Measurements from ENCODE around the gene TRAPPC11. TPM values are rescaled to one million over a fixed set of nuclear protein-coding genes. Genes with fewer than 3 reads are reported as not detected.

The TRAPPC11 gene
- total and polyA plus RNA-seq, 4 donors, result 7.6 to 27.9 (median 14.9) TPM

DNA sequence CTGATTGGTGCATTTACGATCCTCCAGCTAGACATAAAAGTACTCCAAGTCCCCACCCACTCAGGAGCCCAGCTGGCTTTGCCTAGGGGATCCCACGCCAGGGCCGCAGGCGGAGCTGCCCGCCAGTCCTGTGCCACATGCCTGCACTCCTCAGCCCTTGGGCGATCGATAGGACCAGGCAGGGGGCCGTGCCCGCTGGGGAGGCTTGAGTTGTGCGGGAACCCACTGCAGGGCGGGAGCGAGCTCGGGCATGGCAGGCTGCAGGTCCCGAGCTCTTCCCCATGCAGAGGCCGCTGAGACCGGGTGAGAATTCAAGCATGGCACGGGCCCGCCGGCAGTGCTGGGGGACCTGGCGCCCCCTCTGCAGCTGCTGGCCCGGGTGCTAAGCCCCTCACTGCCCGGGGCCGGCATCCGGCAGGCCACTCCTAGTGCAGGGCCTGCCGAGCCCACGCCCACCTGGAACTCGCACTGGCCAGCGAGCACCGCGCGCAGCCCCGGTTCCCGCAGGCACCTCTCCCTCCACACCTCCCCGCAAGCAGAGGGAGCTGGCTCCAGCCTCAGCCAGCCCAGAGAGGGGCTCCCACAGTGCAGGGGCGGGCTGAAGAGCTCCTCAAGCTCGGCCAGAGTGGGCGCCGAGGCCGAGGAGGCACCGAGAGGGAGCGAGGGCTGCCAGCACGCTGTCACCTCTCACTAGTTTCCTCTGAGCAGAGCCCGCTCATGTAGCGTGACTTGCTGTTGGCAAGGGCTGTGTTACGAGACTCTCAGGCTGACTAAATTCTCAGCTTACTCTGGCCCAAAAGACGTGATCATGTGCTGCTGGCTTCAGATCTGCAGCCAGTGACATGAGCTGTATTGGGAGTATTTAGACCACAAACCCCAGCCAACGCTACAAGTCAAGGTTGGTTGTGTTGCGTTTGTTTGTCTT, 87.5 kb downstream of the TRAPPC11 start:
- TF ChIP-seq EGR1 (IDR thresholded peaks at IDR 0.05; ENCODE audit: low read depth in 2 of 2) (no peak), FOXA2 (IDR thresholded peaks at IDR 0.05) (no peak), GABPA (IDR thresholded peaks at IDR 0.05 in 1 of 2, conservative IDR thresholded peaks at IDR 0.05 in 1 of 2) (no peak), RXRA (IDR thresholded peaks at IDR 0.05) (no peak), RAD21 (IDR thresholded peaks at IDR 0.05) (no peak), NR2F2 (IDR thresholded peaks at IDR 0.05) (no peak), ZBTB33 (IDR thresholded peaks at IDR 0.05) (no peak), YY1 (IDR thresholded peaks at IDR 0.05) (no peak), REST (IDR thresholded peaks at IDR 0.05) (no peak), ATF3 (IDR thresholded peaks at IDR 0.05) (no peak), JUND (IDR thresholded peaks at IDR 0.05) (no peak), TAF1 (conservative IDR thresholded peaks at IDR 0.05) (no peak), FOXA1 (IDR thresholded peaks at IDR 0.05) (no peak), HNF4G (IDR thresholded peaks at IDR 0.05) (no peak), MAX (IDR thresholded peaks at IDR 0.05) (no peak), HNF4A (conservative IDR thresholded peaks at IDR 0.05) (no peak), SP1 (IDR thresholded peaks at IDR 0.05) (no peak)
- TF ChIP-seq, protein P1, sequence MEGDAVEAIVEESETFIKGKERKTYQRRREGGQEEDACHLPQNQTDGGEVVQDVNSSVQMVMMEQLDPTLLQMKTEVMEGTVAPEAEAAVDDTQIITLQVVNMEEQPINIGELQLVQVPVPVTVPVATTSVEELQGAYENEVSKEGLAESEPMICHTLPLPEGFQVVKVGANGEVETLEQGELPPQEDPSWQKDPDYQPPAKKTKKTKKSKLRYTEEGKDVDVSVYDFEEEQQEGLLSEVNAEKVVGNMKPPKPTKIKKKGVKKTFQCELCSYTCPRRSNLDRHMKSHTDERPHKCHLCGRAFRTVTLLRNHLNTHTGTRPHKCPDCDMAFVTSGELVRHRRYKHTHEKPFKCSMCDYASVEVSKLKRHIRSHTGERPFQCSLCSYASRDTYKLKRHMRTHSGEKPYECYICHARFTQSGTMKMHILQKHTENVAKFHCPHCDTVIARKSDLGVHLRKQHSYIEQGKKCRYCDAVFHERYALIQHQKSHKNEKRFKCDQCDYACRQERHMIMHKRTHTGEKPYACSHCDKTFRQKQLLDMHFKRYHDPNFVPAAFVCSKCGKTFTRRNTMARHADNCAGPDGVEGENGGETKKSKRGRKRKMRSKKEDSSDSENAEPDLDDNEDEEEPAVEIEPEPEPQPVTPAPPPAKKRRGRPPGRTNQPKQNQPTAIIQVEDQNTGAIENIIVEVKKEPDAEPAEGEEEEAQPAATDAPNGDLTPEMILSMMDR (IDR thresholded peaks at IDR 0.05; ENCODE audit: low read depth, low read length, missing input control), result no peak
- Histone ChIP-seq H3K9me3 (ENCODE audit: control insufficient read depth in 4 of 4, low read length in 3 of 4) (no peaks in the 10 kb centered on the region), H3K9ac (ENCODE audit: low read depth in 1 of 2, low read length in 2 of 2) (no peak overlapping the region), H3K27ac (ENCODE audit: low read depth in 1 of 2, low read length in 2 of 2) (no peak overlapping the region), H3K4me3 (ENCODE audit: low read depth in 1 of 3, low read length in 3 of 3) (no peak overlapping the region), H3K4me1 (ENCODE audit: control insufficient read depth in 4 of 4, insufficient read depth in 4 of 4, low read length in 3 of 4) (no peaks in the 10 kb centered on the region), H3K36me3 (ENCODE audit: control insufficient read depth in 4 of 4, insufficient read depth in 3 of 4, low read depth in 1 of 4, low read length in 3 of 4) (no peaks in the 10 kb centered on the region), H3K27me3 (ENCODE audit: control insufficient read depth in 4 of 4, insufficient read depth in 4 of 4, low read length in 3 of 4) (no peaks in the 10 kb centered on the region)
- no peak for DNase-seq (ENCODE audit: low spot score)
- 91% methylated on average over 48 of the region's 48 CpGs for WGBS

All from liver (tissue), 9 donors.